ENCODE results near the gene ARPC5L.

DNA sequence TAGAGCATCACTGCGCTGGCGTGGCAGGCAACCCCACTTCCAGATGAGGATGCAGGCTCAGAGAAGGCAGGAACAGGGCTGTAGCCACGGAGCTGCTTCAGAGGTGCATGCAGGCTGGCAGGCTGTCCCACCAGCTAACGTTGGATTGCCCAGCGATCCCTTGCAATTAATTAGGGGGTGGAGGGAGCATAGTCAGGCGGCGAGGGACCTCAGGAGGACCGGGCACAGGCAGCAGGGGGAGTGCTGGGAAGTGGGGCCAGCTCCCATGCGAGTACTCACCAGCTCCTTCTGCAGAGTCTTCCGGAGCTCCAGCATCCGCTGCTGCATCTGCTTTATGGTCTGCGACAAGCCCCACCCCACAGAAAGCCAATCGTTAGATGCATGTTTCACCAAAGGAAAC lies 20.3 kb downstream of the ARPC5L start:
- TF ChIP-seq ASH2L (IDR thresholded peaks at IDR 0.05; ENCODE audit: insufficient read length, low read depth, low read length) (no peak), THAP11 (CRISPR knock-in tag; IDR thresholded peaks at IDR 0.05) (no peak), JUNB (CRISPR knock-in tag; IDR thresholded peaks at IDR 0.05; ENCODE audit: borderline replicate concordance) (no peak), SIN3B (IDR thresholded peaks at IDR 0.05; ENCODE audit: low read length) (no peak), AHDC1 (CRISPR knock-in tag; IDR thresholded peaks at IDR 0.05; ENCODE audit: borderline replicate concordance) (no peak), ZNF550 (CRISPR knock-in tag; IDR thresholded peaks at IDR 0.05; ENCODE audit: borderline replicate concordance) (no peak), MXI1 (IDR thresholded peaks at IDR 0.05; ENCODE audit: borderline replicate concordance, low read depth, low read length) (no peak), NFATC3 (CRISPR knock-in tag; IDR thresholded peaks at IDR 0.05) (no peak), ZNF549 (CRISPR knock-in tag; IDR thresholded peaks at IDR 0.05) (no peak), ZNF296 (CRISPR knock-in tag; conservative IDR thresholded peaks at IDR 0.05) (no peak), ZNF234 (CRISPR knock-in tag; conservative IDR thresholded peaks at IDR 0.05) (no peak), FIP1L1 (IDR thresholded peaks at IDR 0.05; ENCODE audit: borderline replicate concordance, insufficient read depth, low read depth, low read length) (no peak)
- TF ChIP-seq, protein P1, sequence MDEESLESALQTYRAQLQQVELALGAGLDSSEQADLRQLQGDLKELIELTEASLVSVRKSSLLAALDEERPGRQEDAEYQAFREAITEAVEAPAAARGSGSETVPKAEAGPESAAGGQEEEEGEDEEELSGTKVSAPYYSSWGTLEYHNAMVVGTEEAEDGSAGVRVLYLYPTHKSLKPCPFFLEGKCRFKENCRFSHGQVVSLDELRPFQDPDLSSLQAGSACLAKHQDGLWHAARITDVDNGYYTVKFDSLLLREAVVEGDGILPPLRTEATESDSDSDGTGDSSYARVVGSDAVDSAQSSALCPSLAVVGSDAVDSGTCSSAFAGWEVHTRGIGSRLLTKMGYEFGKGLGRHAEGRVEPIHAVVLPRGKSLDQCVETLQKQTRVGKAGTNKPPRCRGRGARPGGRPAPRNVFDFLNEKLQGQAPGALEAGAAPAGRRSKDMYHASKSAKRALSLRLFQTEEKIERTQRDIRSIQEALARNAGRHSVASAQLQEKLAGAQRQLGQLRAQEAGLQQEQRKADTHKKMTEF (CRISPR knock-in tag; IDR thresholded peaks at IDR 0.05), result no peak
